ENCODE measurements around the gene ATXN7L2.

The ATXN7L2 gene

GRCh38 chr1:109490029-109490933 lies 6.6 kb downstream of the ATXN7L2 start:
- peak; percentile 82 for TF ChIP-seq CTCF (IDR thresholded peaks at IDR 0.05; ENCODE audit: borderline replicate concordance, insufficient read depth, low read depth, low read length)
- H3K4me3 ChIP-seq (ENCODE audit: low read depth, low read length), result no peak overlapping the region

GRCh38 chr1:109490934-109491302 lies 7.2 kb downstream of the ATXN7L2 start:
- no peak for TF ChIP-seq CTCF (IDR thresholded peaks at IDR 0.05; ENCODE audit: borderline replicate concordance, insufficient read depth, low read depth, low read length)

GRCh38 chr1:109491372-109491771 lies 7.7 kb downstream of the ATXN7L2 start:
- no peak overlapping the region for H3K4me3 ChIP-seq (ENCODE audit: low read depth, low read length)
- TF ChIP-seq CTCF (IDR thresholded peaks at IDR 0.05; ENCODE audit: borderline replicate concordance, insufficient read depth, low read depth, low read length), result no peak

More at GRCh38 chr1:109490934-109491302, 7.2 kb downstream of the ATXN7L2 start:
- no peak overlapping the region for H3K4me3 ChIP-seq (ENCODE audit: low read depth, low read length)

GRCh38 chr1:109492779-109493178 lies 9.1 kb downstream of the ATXN7L2 start:
- TF ChIP-seq CTCF (IDR thresholded peaks at IDR 0.05; ENCODE audit: borderline replicate concordance, insufficient read depth, low read depth, low read length), result no peak
- no peak overlapping the region for H3K4me3 ChIP-seq (ENCODE audit: low read depth, low read length)

GRCh38 chr1:109493227-109493626 lies 9.5 kb downstream of the ATXN7L2 start:
- no peak overlapping the region for H3K4me3 ChIP-seq (ENCODE audit: low read depth, low read length)
- no peak for TF ChIP-seq CTCF (IDR thresholded peaks at IDR 0.05; ENCODE audit: borderline replicate concordance, insufficient read depth, low read depth, low read length)

- peak within 1 kb of the TSS; percentile 96 for H3K4me3 ChIP-seq (ENCODE audit: low read depth, low read length)
- peak; percentile 98 for TF ChIP-seq CTCF (IDR thresholded peaks at IDR 0.05; ENCODE audit: borderline replicate concordance, insufficient read depth, low read depth, low read length)
These were observed 10.3 kb downstream of the ATXN7L2 start, which contains the start of gene CYB561D1 for GRCh38 chr1:109493805-109494539. TSS of gene CYB561D1 (plus strand) at chr1:109494094. CDS start at chr1:109494140, 46 bp downstream.
